Astrocyte of the spinal cord (primary cell): Measurements from ENCODE around the gene CLEC19A.

ENCODE experiments used
- DNase-seq: peaks from one replicate; pipeline ENCODE4 v3.0.0; 2011; ENCODE audit warnings: low read depth, low spot score
- H3K4me3 ChIP-seq: 2 replicates; pipeline ENCODE4 v1.5.1; 2011; ENCODE audit warnings: low read depth, mild to moderate bottlenecking, low read length, moderate library complexity
- CTCF ChIP-seq: IDR thresholded peaks from 2 replicates; pipeline ENCODE4 v1.5.1; 2012; ENCODE audit warnings: low read depth, mild to moderate bottlenecking, low read length, inconsistent platforms
- in situ Hi-C: cut with HindIII; loops from 2 replicates; pipeline ENCODE4 v1.10.0; 2017; ENCODE audit warnings: low sequenced_read_pairs

CLEC19A gene

GRCh38 chr16:19285431-19285830 is at the start of gene CLEC19A:
Gene CLEC19A, plus strand, starts transcription at chr16:19285731. Its CDS starts 121 bp downstream, at chr16:19285852.
- no peak for TF ChIP-seq CTCF
- no peak within 1 kb of the TSS for H3K4me3 ChIP-seq

GRCh38 chr16:19235886-19236285 is 49.6 kb upstream of the CLEC19A start:
- no peak for TF ChIP-seq CTCF
- no peak for DNase-seq
- H3K4me3 ChIP-seq = no peak overlapping the region
- in situ Hi-C loops = no loop called here

More at GRCh38 chr16:19285431-19285830, at the start of gene CLEC19A:
- DNase-seq = no peak
- in situ Hi-C loops = no loop called here

GRCh38 chr16:19236561-19237209 is 48.8 kb upstream of the CLEC19A start:
- H3K4me3 ChIP-seq = no peak overlapping the region
- no peak for DNase-seq
- in situ Hi-C loops = no loop called here
- no peak for TF ChIP-seq CTCF

GRCh38 chr16:19238406-19238805 is 47.1 kb upstream of the CLEC19A start:
- no peak for DNase-seq
- no peak overlapping the region for H3K4me3 ChIP-seq
- in situ Hi-C loops = no loop called here
- TF ChIP-seq CTCF = no peak

GRCh38 chr16:19239511-19240155 is 45.9 kb upstream of the CLEC19A start:
- no peak for TF ChIP-seq CTCF
- in situ Hi-C loops = no loop called here
- H3K4me3 ChIP-seq = no peak overlapping the region
- DNase-seq = no peak

- in situ Hi-C loops = no loop called here
- H3K4me3 ChIP-seq = no peak overlapping the region
- no peak for TF ChIP-seq CTCF
- no peak for DNase-seq
Observed at GRCh38 chr16:19240494-19240893, 45.0 kb upstream of the CLEC19A start.
